ENCODE data around the gene MYH9.

Gene MYH9

DNA sequence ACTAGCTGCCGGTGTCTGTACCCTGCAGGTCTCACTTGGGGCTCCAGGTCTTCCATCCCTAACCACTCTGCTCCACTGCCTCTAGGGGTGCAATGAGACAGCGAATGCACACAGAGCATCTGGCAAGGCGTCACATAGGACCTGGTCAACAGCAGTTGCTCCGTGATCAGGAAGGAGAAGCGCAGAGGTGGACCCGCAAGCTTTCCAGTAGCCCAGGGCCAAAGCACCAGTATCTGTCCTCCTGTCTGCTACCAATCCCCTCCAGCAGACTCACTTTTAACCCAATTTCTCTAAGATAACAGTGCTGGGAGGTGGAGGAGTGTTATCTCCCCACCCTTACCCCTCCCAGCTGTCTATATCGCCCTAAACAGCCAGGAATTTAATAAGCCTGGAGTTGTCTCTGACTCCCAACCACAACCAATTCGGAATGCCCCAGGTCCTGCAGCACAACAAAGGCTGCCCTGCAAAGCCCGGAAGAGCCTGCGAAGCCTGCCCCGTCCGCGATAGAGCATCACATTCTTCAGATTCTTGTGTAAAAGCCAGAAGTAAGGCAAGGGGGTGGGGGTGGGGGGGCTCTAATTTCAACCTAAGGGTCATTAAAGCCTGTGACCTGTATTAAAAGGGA lies 19.3 kb downstream of the MYH9 start:
- peak overlapping the region; percentile 90 to 98 for H3K27ac ChIP-seq
- H3K4me3 ChIP-seq: peak overlapping the region; percentile 59
- TF ChIP-seq, protein P1, sequence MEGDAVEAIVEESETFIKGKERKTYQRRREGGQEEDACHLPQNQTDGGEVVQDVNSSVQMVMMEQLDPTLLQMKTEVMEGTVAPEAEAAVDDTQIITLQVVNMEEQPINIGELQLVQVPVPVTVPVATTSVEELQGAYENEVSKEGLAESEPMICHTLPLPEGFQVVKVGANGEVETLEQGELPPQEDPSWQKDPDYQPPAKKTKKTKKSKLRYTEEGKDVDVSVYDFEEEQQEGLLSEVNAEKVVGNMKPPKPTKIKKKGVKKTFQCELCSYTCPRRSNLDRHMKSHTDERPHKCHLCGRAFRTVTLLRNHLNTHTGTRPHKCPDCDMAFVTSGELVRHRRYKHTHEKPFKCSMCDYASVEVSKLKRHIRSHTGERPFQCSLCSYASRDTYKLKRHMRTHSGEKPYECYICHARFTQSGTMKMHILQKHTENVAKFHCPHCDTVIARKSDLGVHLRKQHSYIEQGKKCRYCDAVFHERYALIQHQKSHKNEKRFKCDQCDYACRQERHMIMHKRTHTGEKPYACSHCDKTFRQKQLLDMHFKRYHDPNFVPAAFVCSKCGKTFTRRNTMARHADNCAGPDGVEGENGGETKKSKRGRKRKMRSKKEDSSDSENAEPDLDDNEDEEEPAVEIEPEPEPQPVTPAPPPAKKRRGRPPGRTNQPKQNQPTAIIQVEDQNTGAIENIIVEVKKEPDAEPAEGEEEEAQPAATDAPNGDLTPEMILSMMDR (IDR thresholded peaks at IDR 0.05): no peak
- DNase-seq (ENCODE audit: low spot score): no peak

DNA sequence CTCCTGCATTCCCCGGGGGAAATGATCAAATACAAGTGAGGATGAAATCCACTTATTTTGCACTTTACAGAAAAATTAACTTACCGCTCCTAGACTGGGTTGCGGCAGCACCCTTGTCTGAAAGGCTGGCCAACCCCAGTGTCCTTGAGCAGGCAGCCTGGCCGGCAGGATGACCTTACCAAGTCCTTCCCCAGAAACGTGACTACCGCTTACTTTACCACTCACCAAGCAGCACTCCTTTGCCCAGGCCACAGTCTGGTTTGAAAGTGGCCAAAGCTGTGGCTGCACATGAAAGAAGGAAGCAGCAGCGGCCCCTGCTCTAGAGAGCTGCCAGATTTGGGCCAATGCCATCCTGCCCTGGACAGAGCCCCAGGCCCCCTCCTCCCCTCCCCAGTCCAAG lies 20.3 kb downstream of the MYH9 start:
- TF ChIP-seq, protein P1 (IDR thresholded peaks at IDR 0.05): no peak
- no peak for DNase-seq (ENCODE audit: low spot score)
- Histone ChIP-seq H3K4me3 (peak overlapping the region; percentile 59), H3K27ac (peak overlapping the region; percentile 90 to 98)

DNA sequence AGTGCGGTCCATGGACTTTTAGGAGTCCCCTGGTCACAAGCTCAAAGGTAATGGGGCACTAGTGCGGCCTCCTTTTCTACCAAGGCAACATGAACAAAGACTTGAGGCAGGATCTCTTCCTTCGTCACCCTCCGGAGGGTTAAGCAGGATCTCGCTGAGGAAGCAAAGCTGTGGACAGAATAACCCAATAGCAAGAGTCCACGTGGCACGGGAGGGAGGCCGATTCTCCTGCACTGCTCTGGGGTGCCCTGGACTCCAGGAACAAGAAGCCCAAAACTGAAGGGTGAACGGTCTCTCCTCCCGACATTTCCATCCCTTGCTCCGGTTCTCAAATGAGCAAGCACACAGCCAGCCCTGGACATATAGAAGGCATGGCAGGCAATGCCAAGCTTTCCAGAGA lies 20.7 kb downstream of the MYH9 start:
- H3K4me3 ChIP-seq: peak overlapping the region; percentile 59
- peak overlapping the region; percentile 90 to 98 for H3K27ac ChIP-seq

DNA sequence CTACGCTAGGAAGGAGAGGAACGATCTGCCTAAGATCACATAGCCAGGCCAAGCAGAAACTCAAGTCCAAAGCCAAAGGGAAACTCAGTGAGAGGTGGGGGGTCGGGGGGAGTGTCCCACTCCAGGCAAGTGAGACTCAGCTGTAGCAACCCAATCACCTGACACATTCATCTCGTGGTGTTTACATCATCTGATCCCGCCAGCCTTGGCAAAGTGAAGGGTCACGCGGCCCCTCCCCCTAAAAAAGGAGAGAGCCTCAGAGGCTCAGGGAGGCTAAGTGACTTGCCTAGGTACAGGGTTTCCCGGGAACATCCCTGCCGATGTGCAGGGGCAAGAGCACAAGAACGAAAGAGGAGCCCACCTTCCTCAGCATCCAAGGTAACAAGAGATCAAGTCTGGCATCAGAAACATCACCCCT lies 21.5 kb downstream of the MYH9 start:
- no peak for DNase-seq (ENCODE audit: low spot score)
- TF ChIP-seq, protein P1 (IDR thresholded peaks at IDR 0.05): no peak
- Histone ChIP-seq H3K27ac (peak overlapping the region; percentile 90 to 98), H3K4me3 (peak overlapping the region; percentile 59)

More for the DNA sequence above, 20.7 kb downstream of the MYH9 start:
- no peak for DNase-seq (ENCODE audit: low spot score)
- TF ChIP-seq, protein P1 (IDR thresholded peaks at IDR 0.05): no peak

DNA sequence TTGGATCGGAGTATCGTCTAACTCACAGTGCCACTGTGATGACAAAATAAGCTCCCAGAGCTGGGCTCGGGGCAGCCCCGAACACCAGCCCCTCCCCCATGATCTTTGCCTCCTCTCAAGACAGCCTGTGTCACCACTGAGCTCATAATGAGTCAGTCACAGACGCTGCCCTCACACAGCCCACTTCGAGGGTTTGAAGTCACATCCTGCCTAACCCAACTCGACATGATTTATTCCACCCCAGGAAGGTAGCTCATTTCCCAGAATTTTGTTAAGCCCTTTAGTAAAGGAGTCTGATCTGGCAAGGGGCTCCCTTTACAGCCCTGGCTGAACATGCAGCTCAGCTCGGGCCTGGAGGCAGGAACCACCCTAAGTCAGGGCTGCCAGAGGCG lies 22.8 kb downstream of the MYH9 start:
- peak; percentile 90 for DNase-seq (ENCODE audit: low spot score)
- H3K27ac ChIP-seq: peak overlapping the region; percentile 90 to 98
- peak overlapping the region; percentile 29 for H3K4me3 ChIP-seq
- TF ChIP-seq, protein P1 (IDR thresholded peaks at IDR 0.05): no peak

DNA sequence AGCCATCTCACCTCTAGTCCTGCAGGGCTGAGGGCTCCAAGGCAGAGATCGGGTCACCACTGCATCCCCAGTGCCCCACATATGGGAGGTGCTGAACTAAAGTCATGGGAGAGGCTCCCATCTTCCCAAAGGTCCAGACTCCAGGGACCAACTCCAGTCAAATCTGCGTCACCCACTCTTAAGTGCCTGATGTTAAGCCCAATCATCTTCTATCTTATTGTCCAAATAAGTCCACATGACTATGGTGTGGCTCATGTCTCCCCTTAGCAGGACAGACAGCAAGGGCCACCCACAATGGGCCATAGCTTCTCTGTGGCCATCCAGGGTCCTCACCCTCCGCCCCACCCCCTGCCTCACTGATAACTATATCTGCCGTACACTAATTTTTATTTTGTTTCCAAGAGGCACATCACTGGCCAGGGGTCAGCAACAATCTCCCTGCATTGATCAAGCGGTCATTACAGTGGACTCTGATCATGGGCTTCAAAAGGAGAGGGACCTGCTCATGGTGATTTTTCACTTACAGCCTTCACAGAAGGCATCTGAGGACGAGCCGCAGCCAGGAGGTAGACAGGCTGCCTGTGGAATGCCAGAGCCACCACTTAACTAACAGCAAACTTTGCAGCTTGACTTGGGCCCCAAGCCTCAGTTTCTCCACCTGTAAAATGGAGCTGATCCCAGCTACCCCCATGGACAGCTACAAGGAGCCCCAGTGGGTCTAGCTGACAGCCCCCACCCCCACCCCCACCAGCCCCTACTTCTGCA lies 23.3 kb downstream of the MYH9 start:
- peak overlapping the region; percentile 29 for H3K4me3 ChIP-seq
- TF ChIP-seq, protein P1 (IDR thresholded peaks at IDR 0.05): no peak
- peak overlapping the region; percentile 90 to 98 for H3K27ac ChIP-seq
- no peak for DNase-seq (ENCODE audit: low spot score)

Data from coronary artery (tissue), 2 donors.